HEK293 (cell line): ENCODE results near the gene ZNF710.

ENCODE experiments used
- CTCF ChIA-PET: fragments of 350-600 bp; formaldehyde crosslinking; extraction: SDS; loops from one replicate; lab custom pipeline; 2021; ENCODE audit warnings: antibody characterized with exemption; lab: Yijun Ruan, JAX
- POLR2A ChIA-PET: fragments of 300-600 bp; formaldehyde crosslinking; extraction: SDS; loops from one replicate; lab custom pipeline; 2020; ENCODE audit warnings: antibody characterized with exemption, inconsistent platforms; lab: Yijun Ruan, JAX
- H3K27ac ChIP-seq: fragments of 200-500 bp; sonication (Bioruptor generic); 2 replicates; pipeline ENCODE4 v1.5.1; 2014; ENCODE audit warnings: low read depth, low read length, control low read depth, inconsistent platforms; ENCODE audit errors: extremely low read depth
- H3K36me3 ChIP-seq, 2 experiments: fragments of 200-500 bp in 1 of 2; sonication (Bioruptor generic) in 1 of 2; 1 replicate in 1 of 2; 2 replicates in 1 of 2; pipeline ENCODE4 v1.5.1; 2014 to 2017; ENCODE audit warnings: inconsistent platforms in 2 of 2, low read length in 2 of 2; ENCODE audit not compliant: control insufficient read depth in 2 of 2, insufficient read depth in 1 of 2
- H3K4me1 ChIP-seq: fragments of 200-500 bp; sonication (Bioruptor generic); 2 replicates; pipeline ENCODE4 v1.5.1; 2014; ENCODE audit warnings: mild to moderate bottlenecking, low read length, inconsistent platforms; ENCODE audit not compliant: control insufficient read depth, insufficient read depth
- H3K4me3 ChIP-seq: 2 replicates; pipeline ENCODE4 v1.5.1; 2011; ENCODE audit warnings: low read depth, mild to moderate bottlenecking, control low read depth, low read length, moderate library complexity
- H3K9me3 ChIP-seq: fragments of 200-500 bp; sonication (Bioruptor generic); 2 replicates; pipeline ENCODE4 v1.5.1; 2014; ENCODE audit warnings: low read depth, low read length, inconsistent platforms; ENCODE audit not compliant: control insufficient read depth, insufficient read depth
- AEBP2 ChIP-seq: fragments of 450-650 bp; formaldehyde crosslinking; IDR thresholded peaks from 2 replicates; pipeline ENCODE4 v1.5.1; 2016; ENCODE audit warnings: missing biosample characterization, missing genetic modification characterization, borderline replicate concordance
- ELK4 ChIP-seq: IDR thresholded peaks from 2 replicates; pipeline ENCODE4 v1.6.1; 2011; ENCODE audit warnings: mild to moderate bottlenecking, low read depth, low read length, borderline replicate concordance
- GLIS1 ChIP-seq: fragments of 450-650 bp; formaldehyde crosslinking; IDR thresholded peaks from 2 replicates; pipeline ENCODE4 v1.5.1; 2016; ENCODE audit warnings: missing biosample characterization, missing genetic modification characterization
- HOXC10 ChIP-seq: sonication (generic); formaldehyde crosslinking; IDR thresholded peaks from 2 replicates; pipeline ENCODE4 v1.8.1; 2023; ENCODE audit warnings: mild to moderate bottlenecking, missing genetic modification reagents
- OVOL3 ChIP-seq: fragments of 450-650 bp; formaldehyde crosslinking; IDR thresholded peaks from 2 replicates; pipeline ENCODE4 v1.5.1; 2016; ENCODE audit warnings: missing biosample characterization, missing genetic modification characterization
- REPIN1 ChIP-seq: fragments of 450-650 bp; formaldehyde crosslinking; IDR thresholded peaks from 2 replicates; pipeline ENCODE4 v1.5.1; 2017; ENCODE audit warnings: missing biosample characterization, missing genetic modification characterization, low read depth
- ZBTB11 ChIP-seq: fragments of 450-650 bp; formaldehyde crosslinking; conservative IDR thresholded peaks from 2 replicates; pipeline ENCODE4 v1.5.1; 2016; ENCODE audit warnings: low read depth, missing biosample characterization, missing genetic modification characterization
- ZNF202 ChIP-seq: fragments of 450-650 bp; formaldehyde crosslinking; IDR thresholded peaks from 2 replicates; pipeline ENCODE4 v1.5.1; 2016; ENCODE audit warnings: missing biosample characterization, missing genetic modification characterization, borderline replicate concordance
- ZNF211 ChIP-seq: fragments of 450-650 bp; formaldehyde crosslinking; IDR thresholded peaks from 2 replicates; pipeline ENCODE4 v1.5.1; 2016; ENCODE audit warnings: low read depth, missing biosample characterization, missing genetic modification characterization
- ZNF335 ChIP-seq: fragments of 450-650 bp; formaldehyde crosslinking; conservative IDR thresholded peaks from 2 replicates; pipeline ENCODE4 v1.5.1; 2016; ENCODE audit warnings: missing biosample characterization, missing genetic modification characterization
- ZNF394 ChIP-seq: fragments of 450-650 bp; formaldehyde crosslinking; IDR thresholded peaks from 2 replicates; pipeline ENCODE4 v1.5.1; 2016; ENCODE audit warnings: missing biosample characterization, missing genetic modification characterization, mild to moderate bottlenecking, moderate library complexity, borderline replicate concordance
- ZNF639 ChIP-seq: fragments of 450-650 bp; formaldehyde crosslinking; IDR thresholded peaks from 2 replicates; pipeline ENCODE4 v1.5.1; 2016; ENCODE audit warnings: missing biosample characterization, missing genetic modification characterization
- ZNF776 ChIP-seq: fragments of 450-650 bp; formaldehyde crosslinking; IDR thresholded peaks from 2 replicates; pipeline ENCODE4 v1.5.0; 2017; ENCODE audit warnings: missing biosample characterization, missing genetic modification characterization, borderline replicate concordance
- ZNF785 ChIP-seq: fragments of 450-650 bp; formaldehyde crosslinking; IDR thresholded peaks from 2 replicates; pipeline ENCODE4 v1.5.1; 2016; ENCODE audit warnings: missing biosample characterization, missing genetic modification characterization
- ZSCAN16 ChIP-seq: fragments of 450-650 bp; formaldehyde crosslinking; IDR thresholded peaks from 2 replicates; pipeline ENCODE4 v1.5.1; 2016; ENCODE audit warnings: missing biosample characterization, missing genetic modification characterization
- ZSCAN18 ChIP-seq: fragments of 450-650 bp; formaldehyde crosslinking; IDR thresholded peaks from 2 replicates; pipeline ENCODE4 v1.5.1; 2016; ENCODE audit warnings: missing biosample characterization, missing genetic modification characterization
- TF ChIP-seq, protein P1 (sequence below): fragments of 450-650 bp; formaldehyde crosslinking; IDR thresholded peaks from 2 replicates; pipeline ENCODE4 v1.5.1; 2017; ENCODE audit warnings: missing biosample characterization, missing genetic modification characterization

ZNF710 gene

GRCh38 chr15:90037511-90037860, 36.4 kb downstream of the ZNF710 start:
- TF ChIP-seq, protein P1, sequence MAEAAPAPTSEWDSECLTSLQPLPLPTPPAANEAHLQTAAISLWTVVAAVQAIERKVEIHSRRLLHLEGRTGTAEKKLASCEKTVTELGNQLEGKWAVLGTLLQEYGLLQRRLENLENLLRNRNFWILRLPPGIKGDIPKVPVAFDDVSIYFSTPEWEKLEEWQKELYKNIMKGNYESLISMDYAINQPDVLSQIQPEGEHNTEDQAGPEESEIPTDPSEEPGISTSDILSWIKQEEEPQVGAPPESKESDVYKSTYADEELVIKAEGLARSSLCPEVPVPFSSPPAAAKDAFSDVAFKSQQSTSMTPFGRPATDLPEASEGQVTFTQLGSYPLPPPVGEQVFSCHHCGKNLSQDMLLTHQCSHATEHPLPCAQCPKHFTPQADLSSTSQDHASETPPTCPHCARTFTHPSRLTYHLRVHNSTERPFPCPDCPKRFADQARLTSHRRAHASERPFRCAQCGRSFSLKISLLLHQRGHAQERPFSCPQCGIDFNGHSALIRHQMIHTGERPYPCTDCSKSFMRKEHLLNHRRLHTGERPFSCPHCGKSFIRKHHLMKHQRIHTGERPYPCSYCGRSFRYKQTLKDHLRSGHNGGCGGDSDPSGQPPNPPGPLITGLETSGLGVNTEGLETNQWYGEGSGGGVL (tag by site-specific recombination), result no peak
- TF ChIP-seq ZNF202 (tag by site-specific recombination) (no peak), ZSCAN16 (tag by site-specific recombination) (no peak), ZBTB11 (tag by site-specific recombination) (no peak), REPIN1 (tag by site-specific recombination) (no peak), AEBP2 (tag by site-specific recombination) (no peak), ZNF776 (tag by site-specific recombination) (no peak), ZNF785 (tag by site-specific recombination) (no peak), ZNF211 (no peak), HOXC10 (no peak), OVOL3 (tag by site-specific recombination) (no peak), ZNF639 (tag by site-specific recombination) (no peak), GLIS1 (tag by site-specific recombination) (no peak), ELK4 (no peak), ZNF335 (tag by site-specific recombination) (no peak), ZSCAN18 (tag by site-specific recombination) (no peak), ZNF394 (tag by site-specific recombination) (no peak)
- H3K4me1 ChIP-seq, result peaks cover 3% of the 10 kb centered on the region; the same call in 1 of the 2 replicates
- no peak overlapping the region for H3K27ac ChIP-seq
- H3K9me3 ChIP-seq, result no peaks in the 10 kb centered on the region
- POLR2A ChIA-PET, result no interaction called here
- CTCF ChIA-PET, result interaction anchor here (0.6 to 0.7 kb wide), 2 partner anchors 11 to 63 kb away, joined by 3 read pairs; no protein-coding TSS in a partner anchor
- no peaks in the 10 kb centered on the region for H3K36me3 ChIP-seq
- no peak overlapping the region for H3K4me3 ChIP-seq
